Astrocyte (in vitro differentiated cells and primary cell): ENCODE measurements around the gene ANKLE1.

ENCODE experiments used
- CTCF ChIP-seq: IDR thresholded peaks from 2 replicates; pipeline ENCODE4 v1.5.1; 2011; ENCODE audit warnings: low read depth, mild to moderate bottlenecking, inconsistent platforms, low read length, moderate library complexity; ENCODE audit not compliant: insufficient read depth
- EZH2 ChIP-seq: IDR thresholded peaks from 2 replicates; pipeline ENCODE4 v1.6.1; 2012; ENCODE audit warnings: mild to moderate bottlenecking, low read length, inconsistent platforms; ENCODE audit not compliant: insufficient read depth

- TF ChIP-seq CTCF: no peak
- no peak for TF ChIP-seq EZH2
Measured at GRCh38 chr19:17330262-17331044, 48.8 kb downstream of the ANKLE1 start.
